ENCODE measurements around the gene CPXM2.

CPXM2 gene

GRCh38 chr10:123751342-123752134 is 140.1 kb downstream of the CPXM2 start:
- no peak for TF ChIP-seq CTCF (IDR thresholded peaks at IDR 0.05; ENCODE audit: extremely low read depth, insufficient read depth, missing control alignments)
- DNase-seq (ENCODE audit: low spot score) = no peak
- in situ Hi-C loops (cut with MboI; ENCODE audit: low pct_unique_long_range_greater_than_20kb, low sequenced_read_pairs, unreplicated experiment) = no loop called here

GRCh38 chr10:123750901-123751300 is 140.7 kb downstream of the CPXM2 start:
- TF ChIP-seq CTCF (IDR thresholded peaks at IDR 0.05; ENCODE audit: extremely low read depth, insufficient read depth, missing control alignments) = no peak
- in situ Hi-C loops (cut with MboI; ENCODE audit: low pct_unique_long_range_greater_than_20kb, low sequenced_read_pairs, unreplicated experiment) = no loop called here
- DNase-seq (ENCODE audit: low spot score) = no peak

- no peak for DNase-seq (ENCODE audit: low spot score)
- TF ChIP-seq CTCF (IDR thresholded peaks at IDR 0.05; ENCODE audit: extremely low read depth, insufficient read depth, missing control alignments) = no peak
- in situ Hi-C loops (cut with MboI; ENCODE audit: low pct_unique_long_range_greater_than_20kb, low sequenced_read_pairs, unreplicated experiment) = no loop called here
Measured at GRCh38 chr10:123748711-123749110, 142.9 kb downstream of the CPXM2 start.

GRCh38 chr10:123747426-123747825 is 144.2 kb downstream of the CPXM2 start:
- in situ Hi-C loops (cut with MboI; ENCODE audit: low pct_unique_long_range_greater_than_20kb, low sequenced_read_pairs, unreplicated experiment) = no loop called here
- TF ChIP-seq CTCF (IDR thresholded peaks at IDR 0.05; ENCODE audit: extremely low read depth, insufficient read depth, missing control alignments) = no peak
- DNase-seq (ENCODE audit: low spot score) = no peak

GRCh38 chr10:123746942-123747341 is 144.7 kb downstream of the CPXM2 start:
- in situ Hi-C loops (cut with MboI; ENCODE audit: low pct_unique_long_range_greater_than_20kb, low sequenced_read_pairs, unreplicated experiment) = no loop called here
- no peak for TF ChIP-seq CTCF (IDR thresholded peaks at IDR 0.05; ENCODE audit: extremely low read depth, insufficient read depth, missing control alignments)
- no peak for DNase-seq (ENCODE audit: low spot score)

GRCh38 chr10:123746520-123746919 is 145.1 kb downstream of the CPXM2 start:
- DNase-seq (ENCODE audit: low spot score) = no peak
- in situ Hi-C loops (cut with MboI; ENCODE audit: low pct_unique_long_range_greater_than_20kb, low sequenced_read_pairs, unreplicated experiment) = no loop called here

More at GRCh38 chr10:123746520-123746919, 145.1 kb downstream of the CPXM2 start:
- TF ChIP-seq CTCF (IDR thresholded peaks at IDR 0.05; ENCODE audit: extremely low read depth, insufficient read depth, missing control alignments) = no peak

All from GM13977 (cell line).